GM12878 (cell line): ENCODE results near the gene RPUSD3. TPM values are rescaled to one million over a fixed set of nuclear protein-coding genes. Genes with fewer than 3 reads are reported as not detected.
A peak's percentile ranks its signal among the peaks of the same experiment; 100 is the strongest.

Source experiments
- ATF3 ChIP-seq: IDR thresholded peaks from 2 replicates; pipeline ENCODE4 v1.6.1; 2011; ENCODE audit warnings: low read depth, mild to moderate bottlenecking, low read length, moderate library complexity, borderline replicate concordance; ENCODE audit errors: extremely low read depth
- E2F4 ChIP-seq: IDR thresholded peaks from 2 replicates; pipeline ENCODE4 v1.6.1; 2012; ENCODE audit warnings: low read depth, low read length, improper control_type of control experiment
- ETV6 ChIP-seq, 2 experiments: fragments of 450-650 bp in 1 of 2; IDR thresholded peaks in 1 of 2; conservative IDR thresholded peaks in 1 of 2; 2 replicates each; pipeline ENCODE4 v1.6.1; 2014; ENCODE audit warnings: antibody characterized with exemption in 1 of 2, borderline replicate concordance in 1 of 2, low read depth in 1 of 2, mild to moderate bottlenecking in 1 of 2, moderate library complexity in 1 of 2
- HDAC6 ChIP-seq: fragments of 200-600 bp; sonication (generic); IDR thresholded peaks from one replicate; pipeline ENCODE4 v1.8.0; 2017; ENCODE audit warnings: antibody characterized with exemption; ENCODE audit not compliant: unreplicated experiment
- KAT2A ChIP-seq: conservative IDR thresholded peaks from 2 replicates; pipeline ENCODE4 v1.6.1; 2011; ENCODE audit warnings: low read depth, low read length; ENCODE audit not compliant: control insufficient read depth
- MAX ChIP-seq: IDR thresholded peaks from 2 replicates; pipeline ENCODE4 v1.6.1; 2012; ENCODE audit warnings: low read depth, low read length, improper control_type of control experiment
- MEF2A ChIP-seq: IDR thresholded peaks from 2 replicates; pipeline ENCODE4 v1.6.1; 2011; ENCODE audit warnings: low read depth, mild to moderate bottlenecking, low read length, moderate library complexity; ENCODE audit not compliant: insufficient read depth
- MTA3 ChIP-seq: IDR thresholded peaks from 2 replicates; pipeline ENCODE4 v1.6.1; 2012; ENCODE audit warnings: low read length, inconsistent platforms, borderline replicate concordance
- PKNOX1 ChIP-seq: fragments of 450-650 bp; IDR thresholded peaks from 2 replicates; pipeline ENCODE4 v1.6.1; 2016; ENCODE audit warnings: mild to moderate bottlenecking
- PML ChIP-seq: IDR thresholded peaks from 2 replicates; pipeline ENCODE4 v1.6.1; 2012; ENCODE audit warnings: low read length, inconsistent platforms
- RB1 ChIP-seq: fragments of 450-650 bp; formaldehyde crosslinking; IDR thresholded peaks from 2 replicates; pipeline ENCODE4 v1.6.1; 2017; ENCODE audit warnings: mild to moderate bottlenecking, borderline replicate concordance
- RCOR1 ChIP-seq: conservative IDR thresholded peaks from 2 replicates; pipeline ENCODE4 v1.6.1; 2012; ENCODE audit warnings: low read depth, low read length, improper control_type of control experiment
- SPI1 ChIP-seq: IDR thresholded peaks from 2 replicates; pipeline ENCODE4 v1.6.1; 2011; ENCODE audit warnings: low read depth, mild to moderate bottlenecking, low read length, moderate library complexity, borderline replicate concordance; ENCODE audit not compliant: insufficient read depth
- SUZ12 ChIP-seq: fragments of 200-600 bp; sonication (generic); IDR thresholded peaks from one replicate; pipeline ENCODE4 v1.6.1; 2018; ENCODE audit warnings: antibody characterized with exemption, mild to moderate bottlenecking; ENCODE audit not compliant: unreplicated experiment
- TCF3 ChIP-seq: IDR thresholded peaks from 2 replicates; pipeline ENCODE4 v1.6.1; 2012; ENCODE audit warnings: low read depth, mild to moderate bottlenecking, low read length, borderline replicate concordance; ENCODE audit not compliant: insufficient read depth
- ZNF592 ChIP-seq: fragments of 450-650 bp; IDR thresholded peaks from 2 replicates; pipeline ENCODE4 v1.6.1; 2017; ENCODE audit warnings: mild to moderate bottlenecking, moderate library complexity
- polyA plus RNA-seq, 11 experiments: library from polyadenylated mRNA; depleted of rRNA in 4 of 11; unstranded in 6 of 11; stranded (reverse) in 5 of 11; fragments of >200 nt; fragmentation: Nextera tagmentation in 4 of 11; fragmentation: Illumina TruSeq in 1 of 11; extraction: Ambion mirVana in 4 of 11; extraction: Trizol in 1 of 11; gene quantifications; 1 replicate in 1 of 11; 2 replicates in 10 of 11; pipeline versions ENCODE4 v1.2.1 to v1.2.3, GENCODE V29; 2011 to 2016; ENCODE audit warnings: inconsistent platforms in 2 of 11, missing spikeins in 2 of 11, low read depth in 1 of 11
- total RNA-seq, 4 experiments: library from RNA; depleted of rRNA in 3 of 4; stranded (reverse); fragments of >200 nt in 3 of 4; fragmentation: Illumina TruSeq in 1 of 4; extraction: Trizol in 1 of 4; gene quantifications; 2 replicates each; pipeline versions ENCODE4 v1.2.1 to v1.2.3, GENCODE V29; 2013 to 2021

Gene RPUSD3
- total and polyA plus RNA-seq, 10 of the 15 experiments (the other 5 are each of a cell fraction or from before 2014, with no cell fraction given): 6.4 to 72.9 (median 41.8) TPM

GRCh38 chr3:9890249-9891071 lies 46.7 kb upstream of the RPUSD3 start, which contains the start of gene JAGN1 (continued):
- TF ChIP-seq TCF3 (no peak; the same call in 1 of the 2 replicates), SUZ12 (no peak), MTA3 (no peak), KAT2A (no peak), PKNOX1 (0 out of 2 replicates have a peak, but pooled peaks have one; percentile 40), ETV6 (conservative IDR thresholded peaks at IDR 0.05 in 1 of 2, IDR thresholded peaks at IDR 0.05 in 1 of 2; ENCODE audit: borderline replicate concordance in 1 of 2, low read depth in 1 of 2) (no peak), ZNF592 (no peak; the same call in 1 of the 2 replicates), MEF2A (no peak), PML (peak; percentile 97), RCOR1 (no peak), MAX (no peak), E2F4 (no peak), RB1 (peak; percentile 30; the same call in 1 of the 2 replicates), HDAC6 (no peak), SPI1 (no peak), ATF3 (no peak)
